NAMALWA (cell line): ENCODE data around the gene TFAP2C.
"Not testable (repeated sequence)": the region's sequence is repeated elsewhere in the genome, so short reads cannot be mapped to it uniquely, and the experiment has no call there.

Experiments
- DNase-seq: peaks from one replicate; pipeline ENCODE4 v3.0.0-alpha.2; 2015; ENCODE audit warnings: low spot score

TFAP2C gene

GRCh38 chr20:56616716-56617115, 12.4 kb upstream of the TFAP2C start:
- DNase-seq, result no peak

- DNase-seq, result no peak
Observed at GRCh38 chr20:56617489-56617888, 11.6 kb upstream of the TFAP2C start.

- no peak for DNase-seq
Observed at GRCh38 chr20:56621730-56622129, 7.4 kb upstream of the TFAP2C start.

GRCh38 chr20:56623930-56624329, 5.2 kb upstream of the TFAP2C start:
- DNase-seq, result not testable (repeated sequence)

- DNase-seq, result no peak
Observed at GRCh38 chr20:56624786-56625681, 4.1 kb upstream of the TFAP2C start.

- no peak for DNase-seq
Observed at GRCh38 chr20:56625837-56626236, 3.3 kb upstream of the TFAP2C start.

GRCh38 chr20:56626367-56627121, 2.6 kb upstream of the TFAP2C start:
- DNase-seq, result no peak

- DNase-seq, result no peak
Observed at GRCh38 chr20:56627122-56628014, 1.7 kb upstream of the TFAP2C start.

- DNase-seq, result no peak
Observed at GRCh38 chr20:56628015-56628872, 862 bp upstream of the TFAP2C start.

GRCh38 chr20:56629464-56630085, 469 bp downstream of the TFAP2C start:
- no peak for DNase-seq

GRCh38 chr20:56630086-56630493, 984 bp downstream of the TFAP2C start:
- DNase-seq, result no peak

- DNase-seq, result no peak
Observed at GRCh38 chr20:56630506-56631317, 1.6 kb downstream of the TFAP2C start.

GRCh38 chr20:56631318-56631989, 2.3 kb downstream of the TFAP2C start:
- no peak for DNase-seq

GRCh38 chr20:56631990-56632327, 2.9 kb downstream of the TFAP2C start:
- DNase-seq, result no peak

GRCh38 chr20:56634307-56634706, 5.2 kb downstream of the TFAP2C start:
- no peak for DNase-seq

- DNase-seq, result no peak
Observed at GRCh38 chr20:56634735-56635385, 5.8 kb downstream of the TFAP2C start.

- no peak for DNase-seq
Observed at GRCh38 chr20:56636716-56637115, 7.6 kb downstream of the TFAP2C start.

GRCh38 chr20:56637576-56637975, 8.5 kb downstream of the TFAP2C start:
- no peak for DNase-seq

GRCh38 chr20:56646599-56646998, 17.5 kb downstream of the TFAP2C start:
- DNase-seq, result no peak
